Eye (tissue), 1 donor: ENCODE measurements around the gene MTCH1.
"Not testable (repeated sequence)": the region's sequence is repeated elsewhere in the genome, so short reads cannot be mapped to it uniquely, and the experiment has no call there.

Experiments
- DNase-seq: peaks from one replicate; pipeline ENCODE4 v3.0.0-alpha.2; 2015

Gene MTCH1

DNA sequence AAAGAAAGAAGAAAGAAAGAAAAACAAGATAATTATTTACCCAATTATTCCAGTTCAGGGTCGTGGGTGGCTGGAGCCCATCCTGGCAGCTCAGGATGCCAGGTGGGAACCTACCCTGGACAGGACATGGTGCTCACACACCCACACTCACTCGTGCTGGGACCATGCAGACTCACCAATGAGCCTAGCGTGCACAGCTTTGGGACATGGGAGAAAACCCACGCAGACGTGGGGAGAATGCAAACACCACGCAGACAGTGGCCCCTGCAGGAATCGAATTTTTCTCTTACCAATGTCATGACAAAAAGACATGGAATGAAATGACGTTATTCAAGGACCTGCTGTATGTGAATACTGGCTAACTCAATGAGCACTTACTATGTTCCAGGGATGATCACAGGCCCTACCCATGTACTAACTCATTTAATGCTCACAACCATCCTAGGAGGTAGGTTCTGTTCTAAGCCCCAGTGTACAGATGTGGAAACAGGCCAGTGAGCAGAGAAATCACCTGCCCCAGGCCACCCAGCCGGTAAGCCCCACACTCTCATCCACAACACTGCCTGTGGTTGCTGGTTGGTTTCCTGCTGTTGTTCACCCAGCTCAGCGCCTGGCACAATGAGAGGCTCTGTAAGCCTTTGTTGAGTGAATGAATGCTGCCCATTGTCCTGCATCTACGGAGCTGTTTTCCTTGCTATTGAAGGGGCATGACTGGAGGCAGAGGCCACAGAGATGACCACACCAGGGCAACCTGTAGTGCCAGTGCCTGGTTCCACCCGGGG, 38.2 kb downstream of the MTCH1 start:
- no peak for DNase-seq

DNA sequence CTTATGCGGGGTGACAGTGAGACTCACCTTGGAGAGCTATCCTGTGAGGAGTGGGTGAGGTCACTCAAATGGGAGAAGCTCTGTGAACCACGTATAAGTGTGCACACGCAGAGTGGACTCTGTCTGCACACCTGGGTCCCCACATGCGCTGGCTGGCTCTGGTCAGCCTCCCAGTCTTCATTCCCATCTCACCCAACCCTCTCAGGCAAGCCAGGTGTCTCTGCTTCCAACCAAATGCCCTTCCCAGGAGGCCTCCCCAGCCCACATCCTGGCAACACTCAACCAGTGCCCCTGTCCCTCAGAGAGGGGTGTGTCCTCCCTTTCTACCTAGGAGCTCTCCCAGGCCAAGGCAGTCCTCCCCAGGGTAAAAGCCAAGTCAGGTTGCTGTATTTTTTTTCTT, 39.5 kb downstream of the MTCH1 start:
- no peak for DNase-seq

DNA sequence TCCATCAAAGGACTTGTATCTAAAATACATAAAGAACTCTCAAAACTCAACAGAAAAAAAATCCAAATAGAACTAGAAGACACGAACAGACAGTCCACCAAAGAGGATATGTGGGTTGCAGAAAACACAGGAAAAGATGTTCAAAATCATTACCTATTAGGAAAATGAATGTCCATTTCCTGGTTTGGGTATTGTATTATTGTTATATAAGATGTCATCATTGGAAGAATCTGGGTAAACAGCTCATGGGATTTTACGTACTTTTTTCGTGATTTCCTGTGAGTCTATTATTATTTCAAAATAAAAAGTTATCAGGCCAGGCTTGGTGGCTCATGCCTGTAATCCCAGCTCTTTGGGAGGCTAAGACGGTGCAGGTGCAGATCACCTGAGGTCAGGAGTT, 40.7 kb downstream of the MTCH1 start:
- no peak for DNase-seq

DNA sequence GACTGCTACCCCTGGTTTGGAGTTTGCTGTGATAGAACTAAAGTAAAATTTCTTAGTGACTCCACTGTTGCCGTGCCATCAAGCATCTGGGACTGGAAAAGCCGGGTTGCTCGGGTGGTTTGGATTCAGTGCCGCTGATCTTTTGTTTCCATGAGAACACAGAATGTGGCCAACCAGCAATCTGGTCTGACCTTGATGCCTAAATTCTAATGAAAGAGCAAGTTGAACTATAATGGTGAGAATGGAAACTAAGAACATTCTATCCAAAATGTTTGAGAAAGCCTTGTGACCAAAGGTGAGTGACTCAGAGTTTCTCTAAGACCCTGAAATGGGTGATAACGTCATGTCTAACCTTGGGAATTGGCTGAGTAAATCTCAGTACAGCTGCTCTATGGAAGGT, 41.3 kb downstream of the MTCH1 start:
- no peak for DNase-seq

DNA sequence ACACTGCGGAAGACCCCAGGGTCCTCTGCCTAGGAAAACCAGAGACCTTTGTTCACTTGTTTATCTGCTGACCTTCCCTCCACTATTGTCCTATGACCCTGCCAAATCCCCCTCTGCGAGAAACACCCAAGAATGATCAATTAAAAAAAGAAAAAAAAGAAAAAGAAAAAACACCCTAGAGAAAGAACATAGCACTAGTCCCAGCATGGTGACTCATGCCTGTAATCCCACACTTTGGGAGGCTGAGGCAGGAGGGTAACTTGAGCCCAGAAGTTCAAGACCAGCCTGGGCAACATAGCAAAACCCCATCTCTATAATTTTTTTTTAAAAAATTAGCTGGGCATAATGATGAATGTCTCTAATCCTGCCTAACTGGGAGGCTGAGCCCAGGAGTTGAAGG, 43.7 kb downstream of the MTCH1 start:
- not testable (repeated sequence) for DNase-seq

DNA sequence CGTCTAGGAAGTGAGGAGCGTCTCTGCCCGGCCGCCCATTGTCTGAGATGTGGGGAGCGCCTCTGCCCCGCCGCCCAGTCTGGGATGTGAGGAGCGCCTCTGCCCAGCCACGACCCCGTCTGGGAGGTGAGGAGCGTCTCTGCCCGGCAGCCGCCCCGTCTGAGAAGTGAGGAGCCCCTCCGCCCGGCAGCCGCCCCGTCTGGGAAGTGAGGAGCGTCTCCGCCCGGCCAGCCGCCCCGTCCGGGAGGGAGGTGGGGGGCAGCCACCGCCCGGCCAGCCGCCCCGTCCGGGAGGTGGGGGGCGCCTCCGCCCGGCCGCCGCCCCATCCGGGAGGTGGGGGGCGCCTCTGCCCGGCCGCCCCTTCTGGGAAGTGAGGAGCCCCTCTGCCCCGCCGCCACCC, 44.4 kb downstream of the MTCH1 start:
- not testable (repeated sequence) for DNase-seq

DNA sequence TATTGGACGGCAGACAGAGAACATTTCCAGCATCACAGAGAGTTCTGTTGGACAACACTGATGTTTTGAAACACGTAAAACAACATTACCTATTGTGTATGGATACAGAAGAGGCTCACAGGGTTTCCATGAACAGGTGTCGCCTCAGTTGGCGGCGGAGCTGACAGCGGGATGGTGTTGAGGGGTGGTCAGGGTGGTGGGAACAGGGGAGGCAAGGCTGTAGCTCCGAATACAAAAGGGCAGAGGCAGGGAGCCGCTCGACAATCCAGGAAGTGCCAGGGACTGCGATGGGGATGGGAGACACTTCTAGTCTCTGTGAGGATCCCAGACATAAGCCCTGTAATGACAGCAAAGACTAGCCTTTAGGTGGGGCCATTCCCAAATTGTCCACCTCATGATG, 46.0 kb downstream of the MTCH1 start:
- DNase-seq = no peak

DNA sequence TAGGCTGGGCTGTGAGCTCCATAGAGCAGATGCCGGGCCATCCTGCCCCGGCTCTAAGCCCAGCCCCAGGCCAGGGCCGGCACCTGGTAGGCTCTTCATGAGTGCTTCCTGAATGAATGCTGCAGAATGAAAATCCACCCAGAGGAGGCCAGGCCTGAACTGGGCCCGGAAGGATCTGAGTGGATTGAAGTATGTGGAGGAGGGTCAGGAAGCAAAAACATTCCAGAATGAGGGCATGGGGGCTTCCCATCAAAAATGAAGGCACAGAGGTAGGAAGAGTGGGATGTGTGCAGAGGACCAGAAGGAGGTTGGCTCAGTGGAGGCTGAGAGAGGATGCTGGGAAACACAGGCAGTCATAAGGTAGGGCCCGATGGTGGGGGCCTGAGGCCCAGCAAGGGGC, 47.0 kb downstream of the MTCH1 start:
- not testable (repeated sequence) for DNase-seq

DNA sequence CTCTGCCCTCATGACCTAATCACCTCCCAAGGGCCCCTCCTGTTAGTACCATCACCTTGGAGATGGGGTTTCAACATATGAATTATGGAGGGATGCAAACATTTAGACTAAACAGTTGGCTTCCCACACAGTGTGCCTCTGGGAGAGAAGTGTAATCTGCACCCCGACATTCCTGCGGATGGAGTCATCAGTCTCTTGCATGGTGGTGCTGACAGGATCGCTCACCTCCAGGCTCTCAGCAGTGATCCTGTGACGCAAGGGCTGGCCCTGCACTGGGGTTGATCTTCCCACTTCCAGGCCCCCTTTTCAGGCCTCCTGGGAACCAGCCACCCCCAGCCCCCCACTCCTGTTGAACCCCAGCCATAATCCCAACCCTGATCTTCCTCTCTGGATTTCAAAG, 47.5 kb downstream of the MTCH1 start:
- DNase-seq = no peak

DNA sequence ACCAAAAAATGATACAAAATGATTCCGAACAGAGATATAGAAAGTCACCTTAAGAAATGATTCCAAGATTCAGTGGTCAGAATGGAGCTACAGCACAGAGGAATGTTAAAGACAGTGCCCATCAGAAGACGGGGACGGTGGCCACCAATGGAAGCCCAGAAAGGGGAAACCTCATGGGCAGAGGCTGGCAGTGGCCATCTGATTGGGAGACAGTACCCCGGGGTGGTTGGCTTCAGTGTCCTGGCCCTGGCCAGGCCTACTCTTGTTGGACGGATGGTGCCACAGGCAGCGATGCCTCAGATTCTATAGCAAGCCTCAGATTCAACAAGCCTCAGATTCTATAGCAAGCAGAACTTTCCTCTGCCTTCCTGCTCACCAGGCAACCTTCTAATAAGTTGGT, 48.1 kb downstream of the MTCH1 start:
- no peak for DNase-seq

DNA sequence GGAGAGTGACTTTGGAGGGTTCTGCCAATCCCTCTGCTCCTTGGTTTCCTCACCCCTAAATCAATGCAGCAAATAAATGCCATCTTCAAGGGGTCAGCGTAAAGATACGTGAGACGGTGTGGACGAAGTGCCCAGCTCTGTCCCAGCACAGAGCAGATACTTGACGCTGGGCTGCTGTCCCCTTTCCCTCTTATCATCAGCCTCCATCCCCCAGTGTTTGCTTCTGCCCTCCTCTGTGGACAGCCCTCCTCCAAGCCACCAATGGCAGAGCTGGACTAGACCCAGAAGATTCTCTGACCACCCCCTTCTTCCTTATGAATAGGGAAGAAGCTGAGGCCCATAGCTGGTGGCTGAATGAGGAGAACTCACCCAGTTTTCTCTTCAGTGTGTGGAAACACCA, 49.2 kb downstream of the MTCH1 start:
- no peak for DNase-seq

DNA sequence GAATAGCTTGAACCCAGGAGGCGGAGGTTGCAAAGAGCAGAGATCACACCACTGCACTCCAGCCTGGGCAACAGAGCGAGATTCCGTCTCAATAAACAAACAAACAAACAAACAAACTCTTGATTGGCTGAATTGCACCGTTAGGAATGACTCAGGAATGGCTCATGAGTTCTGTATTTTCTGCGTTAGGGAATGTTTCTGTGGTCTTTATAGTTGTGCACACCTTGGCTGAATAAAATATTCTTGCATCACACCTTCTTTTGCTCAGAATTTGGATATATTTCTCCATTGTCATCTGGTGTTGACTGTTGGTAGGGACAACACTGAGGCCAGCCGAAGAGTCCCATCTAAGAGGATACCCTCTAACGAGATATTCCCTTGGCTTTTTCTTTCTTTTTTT, 51.1 kb downstream of the MTCH1 start:
- no peak for DNase-seq

DNA sequence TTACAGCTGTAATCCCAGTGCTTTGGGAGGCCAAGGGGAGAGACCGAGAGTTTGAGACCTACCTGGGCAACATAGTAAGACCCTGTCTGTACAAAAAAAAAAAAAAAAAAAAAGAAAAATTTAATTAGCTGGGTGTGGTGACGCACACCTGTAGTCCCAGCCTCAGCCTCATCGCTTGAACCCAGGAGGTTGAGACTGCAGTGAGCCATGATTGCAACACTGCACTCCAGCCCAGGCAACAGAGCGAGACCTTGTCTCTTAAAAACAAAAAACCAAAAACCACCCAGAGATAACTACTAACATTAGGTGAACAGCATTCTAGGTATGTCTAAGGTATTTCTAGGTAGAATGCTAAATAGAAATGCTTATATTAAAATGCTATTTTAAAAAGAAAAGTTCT, 52.5 kb downstream of the MTCH1 start:
- no peak for DNase-seq

DNA sequence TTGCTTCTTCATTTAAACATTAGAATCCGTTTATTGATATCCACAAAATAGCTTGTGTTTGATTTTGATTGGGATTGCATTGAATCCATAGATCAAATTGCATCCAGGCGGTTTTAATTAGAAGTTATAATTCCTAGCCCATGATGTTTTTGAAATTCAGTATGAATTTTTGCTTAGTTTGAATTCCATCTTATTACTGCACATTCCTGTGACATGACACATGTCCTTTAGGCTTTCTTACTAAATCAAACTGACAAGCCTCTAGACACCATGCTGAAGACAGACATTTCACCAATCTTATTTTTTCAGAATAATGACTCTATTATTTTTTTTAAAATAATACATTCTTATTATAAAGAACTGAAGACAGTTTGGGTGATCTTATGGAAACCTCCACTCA, 52.9 kb downstream of the MTCH1 start:
- peak; percentile 55 for DNase-seq

DNA sequence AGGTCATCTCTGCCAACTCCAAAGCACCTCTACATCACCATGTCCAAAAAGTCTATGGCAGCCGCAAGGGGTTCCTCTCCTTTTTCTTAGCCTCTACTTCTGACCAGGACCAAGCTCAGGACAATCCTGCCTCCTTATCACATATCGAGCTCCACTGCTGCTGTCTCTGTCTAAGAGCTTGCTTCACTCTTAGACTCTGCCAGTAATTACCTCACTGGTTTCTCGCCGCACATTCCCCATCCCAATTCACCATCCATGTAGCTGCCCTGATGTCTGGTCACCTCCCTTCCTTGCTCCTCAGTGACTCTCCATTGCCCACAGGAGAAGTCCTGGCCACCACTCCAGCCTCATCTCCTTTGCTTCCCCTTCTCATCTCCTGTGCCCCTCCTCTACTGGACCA, 55.5 kb downstream of the MTCH1 start:
- DNase-seq = no peak

DNA sequence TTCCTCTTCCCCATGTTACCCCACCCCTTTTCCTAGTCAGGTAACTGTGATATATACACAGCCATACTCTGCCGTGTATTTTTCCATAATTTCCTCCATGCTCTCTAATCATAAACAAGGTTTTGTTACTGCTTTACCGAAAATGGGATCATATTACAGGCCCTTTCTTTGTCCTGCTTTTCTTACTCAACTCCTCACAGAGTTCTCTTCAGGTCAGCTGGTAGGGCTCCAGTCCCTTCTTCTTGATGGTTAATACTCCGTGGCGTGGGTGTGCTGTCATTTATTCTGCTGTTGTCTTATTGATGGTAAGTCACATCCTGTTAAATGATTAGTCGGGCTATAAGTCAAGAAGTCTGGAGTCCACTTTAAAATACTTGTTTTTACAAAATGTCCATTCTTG, 56.4 kb downstream of the MTCH1 start:
- DNase-seq = peak; percentile 18

DNA sequence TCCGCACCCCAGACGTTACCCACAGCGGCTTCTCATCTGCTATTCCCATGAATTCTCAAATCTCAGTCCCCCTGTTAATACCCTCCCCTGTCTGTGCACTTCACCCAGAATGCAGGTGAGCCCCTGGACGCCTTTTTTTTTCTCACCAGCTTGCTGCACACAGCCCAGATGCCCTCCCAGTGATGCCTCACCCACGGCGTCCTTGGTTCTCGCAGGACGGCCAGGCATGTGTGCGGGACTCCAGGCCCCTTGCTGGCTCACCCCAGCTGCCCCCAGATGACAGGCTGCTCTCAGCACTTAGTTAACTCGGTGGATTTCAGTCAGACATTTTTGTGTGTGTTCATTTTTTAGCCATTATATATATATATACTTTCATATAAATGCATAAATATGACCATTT, 56.8 kb downstream of the MTCH1 start:
- no peak for DNase-seq

DNA sequence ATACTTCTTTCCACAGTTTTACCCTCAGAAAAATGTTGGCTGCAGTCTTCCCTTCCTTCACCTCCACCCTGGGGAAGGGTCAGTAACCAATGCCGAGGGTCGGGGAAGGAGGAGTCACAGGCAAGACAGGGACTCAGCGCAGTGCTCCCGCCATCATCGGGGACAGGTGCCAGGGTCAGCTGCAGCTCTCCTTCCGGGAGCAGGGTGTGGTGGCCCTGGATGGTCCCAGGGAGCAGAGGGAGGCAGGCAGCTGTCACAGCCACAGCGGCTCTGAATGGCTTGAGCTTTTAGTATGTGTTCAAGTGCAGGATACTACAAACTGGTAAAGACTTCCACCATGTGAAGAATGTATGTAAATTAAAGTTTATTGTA, 57.5 kb downstream of the MTCH1 start:
- DNase-seq = peak; percentile 17

DNA sequence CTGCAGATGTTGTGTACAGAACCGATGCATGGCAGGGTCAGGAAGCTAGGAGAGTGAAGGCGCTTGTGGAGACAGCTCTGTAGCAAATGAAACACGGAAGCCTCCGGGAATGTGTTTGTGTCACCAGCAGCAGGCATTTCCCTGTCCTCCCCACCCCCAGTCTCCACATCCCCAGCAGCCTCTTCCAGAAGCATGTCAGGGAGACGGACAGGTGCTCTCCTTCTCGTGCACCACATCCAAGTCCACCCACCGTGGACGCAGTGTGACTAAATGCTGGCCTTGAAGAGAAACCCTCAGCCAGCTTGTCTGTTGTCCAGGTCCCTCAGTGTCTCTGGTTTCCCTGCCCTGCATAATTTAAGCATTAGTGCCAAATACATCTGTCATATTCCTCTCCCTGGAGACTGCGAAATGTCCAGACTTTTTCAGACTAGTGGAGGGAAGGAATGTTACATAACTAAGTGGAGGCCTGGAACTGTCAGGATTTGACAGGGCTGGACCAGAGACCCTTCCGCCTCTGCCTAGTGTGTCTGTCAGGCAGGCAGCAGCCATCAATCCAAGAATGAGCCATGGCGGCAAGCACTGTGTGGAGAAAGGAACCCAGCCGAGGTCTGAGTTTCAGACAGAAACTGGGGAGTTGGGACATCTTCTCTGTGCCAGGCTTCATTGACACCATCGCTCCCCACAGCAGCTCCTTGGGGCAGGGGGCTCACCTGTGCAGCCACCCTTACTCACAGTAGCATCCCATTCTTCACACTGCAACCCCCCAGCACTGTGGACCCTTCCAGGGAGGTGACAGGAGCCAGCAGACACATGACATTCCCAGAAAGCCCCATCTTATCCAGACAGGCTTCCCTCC, 58.1 kb downstream of the MTCH1 start:
- DNase-seq = peak; percentile 53

DNA sequence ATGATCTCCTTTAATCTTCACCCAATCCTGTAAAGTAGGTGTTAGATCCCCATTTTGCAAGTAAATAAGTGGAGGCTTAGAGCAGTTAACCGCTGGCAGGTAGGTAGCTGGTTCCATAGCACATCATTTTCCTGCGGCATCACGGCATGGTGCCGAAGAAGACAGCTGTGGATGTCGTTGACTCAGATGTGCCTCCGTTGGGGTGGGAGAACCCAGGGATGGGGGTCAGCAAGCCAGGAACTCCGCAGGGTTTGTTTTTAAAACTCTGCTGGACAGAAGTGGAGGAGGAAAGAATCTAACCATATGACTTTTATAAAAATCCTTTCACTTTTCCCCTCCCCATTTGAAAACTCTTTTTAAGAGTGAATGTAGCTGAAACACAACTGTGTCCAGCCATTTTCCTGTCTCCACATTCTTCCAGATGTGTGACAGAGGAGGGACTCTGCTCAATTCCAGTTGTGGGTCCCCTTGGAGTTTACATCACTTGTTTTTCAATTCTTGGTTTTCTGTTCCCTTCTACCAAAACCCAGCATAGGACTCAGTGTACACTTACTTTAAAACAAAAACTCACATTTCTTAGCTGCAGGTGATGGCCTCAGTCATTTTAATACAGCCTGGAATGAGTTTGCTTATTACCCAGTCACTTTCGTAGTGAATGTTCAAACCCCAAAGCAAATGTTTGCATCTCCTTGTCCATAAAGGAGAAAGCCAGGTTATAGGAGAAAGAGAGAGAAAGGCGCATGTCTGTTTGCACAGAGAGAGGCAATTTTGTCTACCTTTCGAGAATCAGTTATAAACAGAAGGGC, 59.1 kb downstream of the MTCH1 start:
- no peak for DNase-seq

DNA sequence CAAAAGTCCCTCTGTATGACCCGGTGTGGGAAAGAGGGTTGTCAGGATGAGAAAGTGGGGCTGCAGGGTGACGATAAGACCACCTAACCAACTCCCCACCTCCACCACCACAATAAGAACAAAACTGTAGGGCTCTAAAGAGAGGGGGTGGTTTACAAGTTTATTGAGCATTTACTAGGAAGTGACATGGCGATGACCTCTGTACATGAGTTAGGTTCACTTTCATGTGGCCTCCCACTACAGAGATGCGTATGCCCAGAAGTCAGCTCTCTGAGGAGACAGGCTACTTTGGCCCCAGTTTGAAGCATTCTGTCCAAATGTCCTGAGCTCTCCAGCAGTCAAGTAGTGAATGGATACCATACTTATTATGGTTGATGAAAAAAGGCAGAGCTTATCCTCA, 60.2 kb downstream of the MTCH1 start:
- no peak for DNase-seq

DNA sequence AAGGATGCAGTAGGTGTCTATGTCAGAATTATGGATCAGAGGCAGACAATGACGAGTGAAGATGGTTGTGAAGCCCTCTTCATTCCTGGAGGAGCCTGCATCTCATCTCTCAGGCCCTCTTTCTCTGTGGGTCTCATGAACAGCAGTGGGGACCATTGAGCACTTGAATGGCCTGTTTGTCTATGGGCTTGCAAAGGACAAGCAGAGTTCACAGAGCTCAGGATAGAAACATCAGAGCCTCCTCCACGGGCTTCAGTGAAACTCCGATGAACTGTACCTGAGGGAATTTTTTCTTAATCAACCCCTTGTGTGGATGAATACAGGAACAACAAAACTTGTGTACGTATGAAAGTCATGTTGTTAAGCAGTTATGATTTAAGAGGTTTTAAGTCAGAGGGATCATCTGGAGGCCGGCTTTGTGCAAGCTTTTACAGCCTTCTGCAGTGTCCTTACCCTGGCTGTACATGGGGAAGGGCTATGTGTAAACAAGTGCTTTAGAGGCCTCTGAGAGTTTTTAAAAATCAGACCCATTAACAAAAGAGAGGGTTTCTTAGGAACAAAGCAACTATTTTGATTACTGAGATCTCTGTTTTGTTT, 61.1 kb downstream of the MTCH1 start:
- DNase-seq = no peak

DNA sequence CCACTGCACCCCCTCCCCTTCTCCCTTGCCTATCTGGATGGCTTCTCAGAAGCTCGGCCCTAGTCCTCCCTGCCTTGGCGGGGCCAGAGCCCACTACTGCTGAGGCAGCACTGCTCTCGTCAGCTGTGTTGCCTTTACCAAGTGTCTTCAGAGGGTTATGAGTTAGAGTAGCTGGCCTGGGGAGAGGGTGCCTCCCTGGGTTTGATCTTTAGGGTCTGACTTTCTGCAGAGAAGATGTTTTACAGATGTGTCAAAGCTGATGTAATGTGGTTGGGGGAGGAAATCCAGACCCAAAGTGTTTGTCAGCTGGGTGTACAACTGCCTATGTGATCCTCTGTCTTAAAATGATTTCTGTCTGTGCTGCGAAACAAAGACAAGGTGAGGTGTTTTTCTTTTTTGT, 61.9 kb downstream of the MTCH1 start:
- no peak for DNase-seq
